ENCODE measurements around the gene ABLIM3. TPM values are rescaled to one million over a fixed set of nuclear protein-coding genes. Genes with fewer than 3 reads are reported as not detected.

ABLIM3 gene
- total and polyA plus RNA-seq, 2 of the 13 experiments (the other 11 are each of a cell fraction or from before 2014, with no cell fraction given) = 0.53 to 6.3 TPM

DNA sequence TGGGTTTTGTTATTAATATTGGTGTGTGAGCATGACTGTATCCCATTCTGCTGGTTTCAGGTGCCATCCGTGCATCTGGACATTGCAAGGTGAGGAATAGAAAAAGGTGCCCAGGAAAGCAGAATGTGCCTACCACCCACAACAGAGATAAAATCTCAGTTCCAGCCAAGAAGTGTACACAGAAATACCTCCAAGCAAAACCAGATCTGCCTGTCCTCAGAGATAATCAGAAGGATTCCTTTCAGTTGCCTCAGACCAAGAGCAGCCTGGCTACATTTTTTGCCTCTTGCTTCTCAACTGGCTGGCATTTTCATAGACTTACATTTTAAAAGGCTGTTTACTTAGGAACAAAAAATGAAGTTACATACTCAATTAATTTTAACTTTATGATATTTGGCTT is 12.1 kb upstream of the ABLIM3 start:
- WGBS (ENCODE audit: low lambda C conversion rate) = 46% methylated on average over 1 of the region's 1 CpG
- Histone ChIP-seq H3K9ac (ENCODE audit: insufficient read depth, low read depth, low read length) (no peak overlapping the region), H3K36me3 (replicated peaks in 1 of 2; ENCODE audit: control insufficient read depth in 1 of 2, insufficient read depth in 2 of 2, low read length in 2 of 2) (no peaks in the 10 kb centered on the region), H3K9me3 (ENCODE audit: low read length) (no peaks in the 10 kb centered on the region), H2AFZ (ENCODE audit: low read length) (no peak overlapping the region), H3K4me2 (ENCODE audit: low read depth, low read length) (no peak overlapping the region), H3K4me1 (ENCODE audit: insufficient read depth, low read length) (0 out of 2 replicates have a peak, but pooled peaks cover 6% of the 10 kb centered on the region), H4K20me1 (ENCODE audit: insufficient read depth, low read length) (no peaks in the 10 kb centered on the region), H3K4me3 (replicated peaks in 1 of 3; ENCODE audit: insufficient read depth in 1 of 3, low read depth in 2 of 3, low read length in 3 of 3) (no peak overlapping the region), H3K27ac (ENCODE audit: extremely low read length, insufficient read depth, low read length) (no peak overlapping the region), H3K27me3 (ENCODE audit: control insufficient read depth in 1 of 2, insufficient read depth in 2 of 2, low read length in 2 of 2) (0 out of 5 replicates have a peak, but pooled peaks cover 0 to 5% of the 10 kb centered on the region in 2 experiments), H3K79me2 (ENCODE audit: insufficient read depth, low read length) (no peaks in the 10 kb centered on the region)
- intact Hi-C loops (cut with micrococcal nuclease; ENCODE audit: unreplicated experiment) = loop anchor here (10.0 kb wide), 1 partner anchor 446 kb away; no protein-coding TSS in a partner anchor
- POLR2A ChIA-PET = no interaction called here
- FAIRE-seq = no peak
- no peak for TF ChIP-seq MTF1 (CRISPR knock-in tag; IDR thresholded peaks at IDR 0.05)
- no peak for TF ChIP-seq ZNF773 (CRISPR knock-in tag; IDR thresholded peaks at IDR 0.05; ENCODE audit: borderline replicate concordance)
- no peak for TF ChIP-seq SMAD3 (CRISPR knock-in tag; IDR thresholded peaks at IDR 0.05)
- no peak for TF ChIP-seq ZNF678 (CRISPR knock-in tag; IDR thresholded peaks at IDR 0.05)
- TF ChIP-seq ZNF263 (CRISPR knock-in tag; IDR thresholded peaks at IDR 0.05) = no peak
- TF ChIP-seq ZNF616 (CRISPR knock-in tag; IDR thresholded peaks at IDR 0.05; ENCODE audit: low read depth) = no peak
- TF ChIP-seq POLR2AphosphoS2 (IDR thresholded peaks at IDR 0.05; ENCODE audit: low read depth, low read length) = no peak
- no peak for TF ChIP-seq TSC22D2 (CRISPR knock-in tag; IDR thresholded peaks at IDR 0.05; ENCODE audit: borderline replicate concordance)
- TF ChIP-seq, protein P1, sequence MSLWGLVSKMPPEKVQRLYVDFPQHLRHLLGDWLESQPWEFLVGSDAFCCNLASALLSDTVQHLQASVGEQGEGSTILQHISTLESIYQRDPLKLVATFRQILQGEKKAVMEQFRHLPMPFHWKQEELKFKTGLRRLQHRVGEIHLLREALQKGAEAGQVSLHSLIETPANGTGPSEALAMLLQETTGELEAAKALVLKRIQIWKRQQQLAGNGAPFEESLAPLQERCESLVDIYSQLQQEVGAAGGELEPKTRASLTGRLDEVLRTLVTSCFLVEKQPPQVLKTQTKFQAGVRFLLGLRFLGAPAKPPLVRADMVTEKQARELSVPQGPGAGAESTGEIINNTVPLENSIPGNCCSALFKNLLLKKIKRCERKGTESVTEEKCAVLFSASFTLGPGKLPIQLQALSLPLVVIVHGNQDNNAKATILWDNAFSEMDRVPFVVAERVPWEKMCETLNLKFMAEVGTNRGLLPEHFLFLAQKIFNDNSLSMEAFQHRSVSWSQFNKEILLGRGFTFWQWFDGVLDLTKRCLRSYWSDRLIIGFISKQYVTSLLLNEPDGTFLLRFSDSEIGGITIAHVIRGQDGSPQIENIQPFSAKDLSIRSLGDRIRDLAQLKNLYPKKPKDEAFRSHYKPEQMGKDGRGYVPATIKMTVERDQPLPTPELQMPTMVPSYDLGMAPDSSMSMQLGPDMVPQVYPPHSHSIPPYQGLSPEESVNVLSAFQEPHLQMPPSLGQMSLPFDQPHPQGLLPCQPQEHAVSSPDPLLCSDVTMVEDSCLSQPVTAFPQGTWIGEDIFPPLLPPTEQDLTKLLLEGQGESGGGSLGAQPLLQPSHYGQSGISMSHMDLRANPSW (CRISPR knock-in tag; IDR thresholded peaks at IDR 0.05; ENCODE audit: borderline replicate concordance) = no peak
- TF ChIP-seq ZNF577 (CRISPR knock-in tag; IDR thresholded peaks at IDR 0.05; ENCODE audit: borderline replicate concordance, low read depth) = no peak
- in situ Hi-C loops (cut with HindIII; ENCODE audit: extremely low pct_ligation_motif_present, low pct_unique_long_range_greater_than_20kb) = loop anchor here (25.0 kb wide), 1 partner anchor 433 kb away; the partner anchor contains the start of gene CSNK1A1
- no TSS peak for BruUV-seq (replicated peaks)
- CTCF ChIA-PET (ENCODE audit: low intra/inter-chr PET ratio, low total read pairs) = no interaction called here
- no peak for ATAC-seq
- no peak for DNase-seq (ENCODE audit: low spot score)
